Measurements from ENCODE around the gene MTX3. TPM values are rescaled to one million over a fixed set of nuclear protein-coding genes. Genes with fewer than 3 reads are reported as not detected.

MTX3 gene
- total and polyA plus RNA-seq, 4 donors = 2.3 to 7.6 (median 4.4) TPM

DNA sequence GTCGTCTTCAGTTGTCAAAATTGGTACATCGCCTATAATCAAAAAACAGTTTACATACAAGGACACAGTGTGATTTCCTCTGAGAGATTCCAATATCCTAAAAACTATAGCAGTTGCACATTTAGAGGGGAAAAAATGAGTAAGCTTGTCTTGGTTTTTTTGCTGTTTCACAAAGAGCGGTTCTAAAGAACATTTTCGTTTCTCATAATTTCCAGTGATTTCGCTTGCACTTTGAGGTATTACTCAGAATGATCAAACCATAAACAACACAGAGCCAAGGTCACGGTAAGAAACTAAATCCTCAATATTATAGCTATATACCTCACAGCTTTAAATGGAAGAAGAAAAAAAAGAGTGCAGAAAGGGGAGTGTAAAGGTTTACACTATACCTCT is 861 bp downstream of the MTX3 start:
- no peak overlapping the region for H3K27ac ChIP-seq (ENCODE audit: low read depth in 1 of 2, low read length in 2 of 2)
- peak overlapping the region in 1 of 2 donors; percentile 51 for H3K9ac ChIP-seq (ENCODE audit: low read depth in 1 of 2, low read length in 2 of 2)
- peaks cover 0 to 3% (median 0%) of the 10 kb centered on the region in 4 donors for H3K27me3 ChIP-seq (ENCODE audit: control insufficient read depth in 4 of 4, insufficient read depth in 4 of 4, low read length in 3 of 4)
- peaks cover 0 to 16% (median 6%) of the 10 kb centered on the region in 4 donors for H3K36me3 ChIP-seq (ENCODE audit: control insufficient read depth in 4 of 4, insufficient read depth in 3 of 4, low read depth in 1 of 4, low read length in 3 of 4)
- peaks cover 0 to 13% (median 7%) of the 10 kb centered on the region in 4 donors for H3K4me1 ChIP-seq (ENCODE audit: control insufficient read depth in 4 of 4, insufficient read depth in 4 of 4, low read length in 3 of 4)
- TF ChIP-seq FOXA2 (IDR thresholded peaks at IDR 0.05) (no peak), YY1 (IDR thresholded peaks at IDR 0.05) (no peak), RAD21 (IDR thresholded peaks at IDR 0.05) (no peak), HNF4G (IDR thresholded peaks at IDR 0.05) (no peak), FOXA1 (IDR thresholded peaks at IDR 0.05) (no peak), SP1 (IDR thresholded peaks at IDR 0.05) (no peak), GABPA (IDR thresholded peaks at IDR 0.05 in 1 of 2, conservative IDR thresholded peaks at IDR 0.05 in 1 of 2) (no peak), TAF1 (conservative IDR thresholded peaks at IDR 0.05) (no peak), NR2F2 (IDR thresholded peaks at IDR 0.05) (no peak), JUND (IDR thresholded peaks at IDR 0.05) (no peak), RXRA (IDR thresholded peaks at IDR 0.05) (no peak)
- TF ChIP-seq, protein P1, sequence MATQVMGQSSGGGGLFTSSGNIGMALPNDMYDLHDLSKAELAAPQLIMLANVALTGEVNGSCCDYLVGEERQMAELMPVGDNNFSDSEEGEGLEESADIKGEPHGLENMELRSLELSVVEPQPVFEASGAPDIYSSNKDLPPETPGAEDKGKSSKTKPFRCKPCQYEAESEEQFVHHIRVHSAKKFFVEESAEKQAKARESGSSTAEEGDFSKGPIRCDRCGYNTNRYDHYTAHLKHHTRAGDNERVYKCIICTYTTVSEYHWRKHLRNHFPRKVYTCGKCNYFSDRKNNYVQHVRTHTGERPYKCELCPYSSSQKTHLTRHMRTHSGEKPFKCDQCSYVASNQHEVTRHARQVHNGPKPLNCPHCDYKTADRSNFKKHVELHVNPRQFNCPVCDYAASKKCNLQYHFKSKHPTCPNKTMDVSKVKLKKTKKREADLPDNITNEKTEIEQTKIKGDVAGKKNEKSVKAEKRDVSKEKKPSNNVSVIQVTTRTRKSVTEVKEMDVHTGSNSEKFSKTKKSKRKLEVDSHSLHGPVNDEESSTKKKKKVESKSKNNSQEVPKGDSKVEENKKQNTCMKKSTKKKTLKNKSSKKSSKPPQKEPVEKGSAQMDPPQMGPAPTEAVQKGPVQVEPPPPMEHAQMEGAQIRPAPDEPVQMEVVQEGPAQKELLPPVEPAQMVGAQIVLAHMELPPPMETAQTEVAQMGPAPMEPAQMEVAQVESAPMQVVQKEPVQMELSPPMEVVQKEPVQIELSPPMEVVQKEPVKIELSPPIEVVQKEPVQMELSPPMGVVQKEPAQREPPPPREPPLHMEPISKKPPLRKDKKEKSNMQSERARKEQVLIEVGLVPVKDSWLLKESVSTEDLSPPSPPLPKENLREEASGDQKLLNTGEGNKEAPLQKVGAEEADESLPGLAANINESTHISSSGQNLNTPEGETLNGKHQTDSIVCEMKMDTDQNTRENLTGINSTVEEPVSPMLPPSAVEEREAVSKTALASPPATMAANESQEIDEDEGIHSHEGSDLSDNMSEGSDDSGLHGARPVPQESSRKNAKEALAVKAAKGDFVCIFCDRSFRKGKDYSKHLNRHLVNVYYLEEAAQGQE (IDR thresholded peaks at IDR 0.05) = no peak
- TF ChIP-seq, protein P2, sequence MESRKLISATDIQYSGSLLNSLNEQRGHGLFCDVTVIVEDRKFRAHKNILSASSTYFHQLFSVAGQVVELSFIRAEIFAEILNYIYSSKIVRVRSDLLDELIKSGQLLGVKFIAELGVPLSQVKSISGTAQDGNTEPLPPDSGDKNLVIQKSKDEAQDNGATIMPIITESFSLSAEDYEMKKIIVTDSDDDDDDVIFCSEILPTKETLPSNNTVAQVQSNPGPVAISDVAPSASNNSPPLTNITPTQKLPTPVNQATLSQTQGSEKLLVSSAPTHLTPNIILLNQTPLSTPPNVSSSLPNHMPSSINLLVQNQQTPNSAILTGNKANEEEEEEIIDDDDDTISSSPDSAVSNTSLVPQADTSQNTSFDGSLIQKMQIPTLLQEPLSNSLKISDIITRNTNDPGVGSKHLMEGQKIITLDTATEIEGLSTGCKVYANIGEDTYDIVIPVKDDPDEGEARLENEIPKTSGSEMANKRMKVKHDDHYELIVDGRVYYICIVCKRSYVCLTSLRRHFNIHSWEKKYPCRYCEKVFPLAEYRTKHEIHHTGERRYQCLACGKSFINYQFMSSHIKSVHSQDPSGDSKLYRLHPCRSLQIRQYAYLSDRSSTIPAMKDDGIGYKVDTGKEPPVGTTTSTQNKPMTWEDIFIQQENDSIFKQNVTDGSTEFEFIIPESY (IDR thresholded peaks at IDR 0.05) = no peak
- TF ChIP-seq, protein P3, sequence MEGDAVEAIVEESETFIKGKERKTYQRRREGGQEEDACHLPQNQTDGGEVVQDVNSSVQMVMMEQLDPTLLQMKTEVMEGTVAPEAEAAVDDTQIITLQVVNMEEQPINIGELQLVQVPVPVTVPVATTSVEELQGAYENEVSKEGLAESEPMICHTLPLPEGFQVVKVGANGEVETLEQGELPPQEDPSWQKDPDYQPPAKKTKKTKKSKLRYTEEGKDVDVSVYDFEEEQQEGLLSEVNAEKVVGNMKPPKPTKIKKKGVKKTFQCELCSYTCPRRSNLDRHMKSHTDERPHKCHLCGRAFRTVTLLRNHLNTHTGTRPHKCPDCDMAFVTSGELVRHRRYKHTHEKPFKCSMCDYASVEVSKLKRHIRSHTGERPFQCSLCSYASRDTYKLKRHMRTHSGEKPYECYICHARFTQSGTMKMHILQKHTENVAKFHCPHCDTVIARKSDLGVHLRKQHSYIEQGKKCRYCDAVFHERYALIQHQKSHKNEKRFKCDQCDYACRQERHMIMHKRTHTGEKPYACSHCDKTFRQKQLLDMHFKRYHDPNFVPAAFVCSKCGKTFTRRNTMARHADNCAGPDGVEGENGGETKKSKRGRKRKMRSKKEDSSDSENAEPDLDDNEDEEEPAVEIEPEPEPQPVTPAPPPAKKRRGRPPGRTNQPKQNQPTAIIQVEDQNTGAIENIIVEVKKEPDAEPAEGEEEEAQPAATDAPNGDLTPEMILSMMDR (IDR thresholded peaks at IDR 0.05; ENCODE audit: low read depth, low read length, missing input control) = no peak
- TF ChIP-seq, protein P4, sequence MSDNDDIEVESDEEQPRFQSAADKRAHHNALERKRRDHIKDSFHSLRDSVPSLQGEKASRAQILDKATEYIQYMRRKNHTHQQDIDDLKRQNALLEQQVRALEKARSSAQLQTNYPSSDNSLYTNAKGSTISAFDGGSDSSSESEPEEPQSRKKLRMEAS (IDR thresholded peaks at IDR 0.05) = no peak
- H3K4me3 ChIP-seq (ENCODE audit: low read depth in 1 of 3, low read length in 3 of 3) = peak overlapping the region in 2 of 3 donors; percentile 71 to 98
- DNase-seq (ENCODE audit: low spot score) = no peak
- WGBS = 82% methylated on average over 6 of the region's 6 CpGs
- H3K9me3 ChIP-seq (ENCODE audit: control insufficient read depth in 4 of 4, low read length in 3 of 4) = no peaks in the 10 kb centered on the region

DNA sequence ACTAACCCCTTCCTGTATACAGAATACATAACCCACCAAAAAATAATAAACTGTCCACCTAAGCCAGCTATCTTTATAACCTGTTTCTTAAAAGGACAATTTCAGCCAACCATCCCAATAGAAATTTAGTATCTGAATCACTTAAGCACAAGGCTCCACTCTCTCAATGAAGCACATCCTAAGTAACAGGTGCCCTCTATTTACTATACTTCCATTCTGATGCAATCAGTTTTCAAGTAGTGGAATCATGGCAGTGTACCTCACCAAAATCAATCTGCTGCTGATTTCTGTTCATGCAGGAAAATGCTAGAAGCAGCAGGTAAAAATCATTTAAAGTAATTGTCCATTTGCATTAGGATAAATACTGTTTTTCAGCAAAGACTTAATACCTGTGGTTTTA is 4.8 kb downstream of the MTX3 start:
- no peak for DNase-seq (ENCODE audit: low spot score)
- Histone ChIP-seq H3K36me3 (ENCODE audit: control insufficient read depth in 4 of 4, insufficient read depth in 3 of 4, low read depth in 1 of 4, low read length in 3 of 4) (peaks cover 5 to 39% (median 21%) of the 10 kb centered on the region in 4 donors), H3K4me3 (ENCODE audit: low read depth in 1 of 3, low read length in 3 of 3) (no peak overlapping the region), H3K27me3 (ENCODE audit: control insufficient read depth in 4 of 4, insufficient read depth in 4 of 4, low read length in 3 of 4) (no peaks in the 10 kb centered on the region), H3K9ac (ENCODE audit: low read depth in 1 of 2, low read length in 2 of 2) (no peak overlapping the region), H3K27ac (ENCODE audit: low read depth in 1 of 2, low read length in 2 of 2) (no peak overlapping the region), H3K4me1 (ENCODE audit: control insufficient read depth in 4 of 4, insufficient read depth in 4 of 4, low read length in 3 of 4) (peaks cover 0 to 7% (median 5%) of the 10 kb centered on the region in 4 donors), H3K9me3 (ENCODE audit: control insufficient read depth in 4 of 4, low read length in 3 of 4) (no peaks in the 10 kb centered on the region)
- TF ChIP-seq NR2F2 (IDR thresholded peaks at IDR 0.05) = no peak
- no peak for TF ChIP-seq GABPA (IDR thresholded peaks at IDR 0.05 in 1 of 2, conservative IDR thresholded peaks at IDR 0.05 in 1 of 2)
- TF ChIP-seq, protein P4 (IDR thresholded peaks at IDR 0.05) = no peak
- no peak for TF ChIP-seq RXRA (IDR thresholded peaks at IDR 0.05)
- TF ChIP-seq, protein P5, sequence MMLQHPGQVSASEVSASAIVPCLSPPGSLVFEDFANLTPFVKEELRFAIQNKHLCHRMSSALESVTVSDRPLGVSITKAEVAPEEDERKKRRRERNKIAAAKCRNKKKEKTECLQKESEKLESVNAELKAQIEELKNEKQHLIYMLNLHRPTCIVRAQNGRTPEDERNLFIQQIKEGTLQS (IDR thresholded peaks at IDR 0.05) = no peak
- TF ChIP-seq EGR1 (IDR thresholded peaks at IDR 0.05; ENCODE audit: low read depth in 2 of 2) = no peak
- TF ChIP-seq TAF1 (conservative IDR thresholded peaks at IDR 0.05) = no peak
- no peak for TF ChIP-seq HNF4A (conservative IDR thresholded peaks at IDR 0.05)
- TF ChIP-seq YY1 (IDR thresholded peaks at IDR 0.05) = no peak
- no peak for TF ChIP-seq SP1 (IDR thresholded peaks at IDR 0.05)
- TF ChIP-seq FOXA2 (IDR thresholded peaks at IDR 0.05) = no peak
- no peak for TF ChIP-seq RAD21 (IDR thresholded peaks at IDR 0.05)
- TF ChIP-seq, protein P2 (IDR thresholded peaks at IDR 0.05) = no peak
- TF ChIP-seq, protein P3 (IDR thresholded peaks at IDR 0.05; ENCODE audit: low read depth, low read length, missing input control) = no peak
- TF ChIP-seq JUND (IDR thresholded peaks at IDR 0.05) = no peak
